ENCODE results near the gene PTTG1IP. TPM values are rescaled to one million over a fixed set of nuclear protein-coding genes. Genes with fewer than 3 reads are reported as not detected.
A peak's percentile ranks its signal among the peaks of the same experiment; 100 is the strongest.

PTTG1IP gene
- polyA plus RNA-seq, 1 donor (not counting 4 experiments of a cell fraction or from before 2014, with no cell fraction given), result 132 TPM

- Histone ChIP-seq H3K9ac (ENCODE audit: control insufficient read depth, extremely low read depth, insufficient read depth, low read length) (no peak overlapping the region), H3K4me1 (ENCODE audit: control insufficient read depth, extremely low read depth, insufficient read depth, low read length) (peaks cover 17% of the 10 kb centered on the region), H2AFZ (ENCODE audit: control insufficient read depth, low read length) (no peak overlapping the region), H3K9me3 (ENCODE audit: control insufficient read depth, low read depth, low read length) (no peaks in the 10 kb centered on the region), H3K9me1 (ENCODE audit: control insufficient read depth, extremely low read depth, insufficient read depth, low read length) (no peaks in the 10 kb centered on the region), H3K36me3 (ENCODE audit: control insufficient read depth in 2 of 2, extremely low read depth in 1 of 2, insufficient read depth in 2 of 2, low read length in 2 of 2) (peaks cover 3 to 14% of the 10 kb centered on the region in 2 experiments), H3K4me2 (ENCODE audit: control insufficient read depth, extremely low read depth, insufficient read depth, low read depth, low read length) (peak overlapping the region; percentile 75), H3K79me2 (ENCODE audit: control insufficient read depth, insufficient read depth, low read length) (peaks cover 73% of the 10 kb centered on the region), H3K27me3 (ENCODE audit: control insufficient read depth, extremely low read depth, insufficient read depth, low read length) (no peaks in the 10 kb centered on the region), H4K20me1 (ENCODE audit: control insufficient read depth, extremely low read depth, insufficient read depth, low read length) (peaks cover 10% of the 10 kb centered on the region), H3K27ac (ENCODE audit: control insufficient read depth, insufficient read depth, low read length) (no peak overlapping the region), H3K4me3 (ENCODE audit: control insufficient read depth in 2 of 3, extremely low read depth in 1 of 3, insufficient read depth in 2 of 3, low read depth in 1 of 3, low read length in 3 of 3) (peak overlapping the region in 1 of 3 experiments; percentile 98)
- DNase-seq (ENCODE audit: low read depth, low spot score) (no peak), FAIRE-seq (no peak)
- TF ChIP-seq CTCF (optimal IDR thresholded peaks at IDR 0.05 in 1 of 3, IDR thresholded peaks at IDR 0.05 in 1 of 3, conservative IDR thresholded peaks at IDR 0.05 in 1 of 3; ENCODE audit: extremely low read depth in 1 of 3, insufficient read depth in 2 of 3, low read length in 3 of 3), result no peak
- no peak for TF ChIP-seq EZH2 (IDR thresholded peaks at IDR 0.05; ENCODE audit: low read length)
- dilution Hi-C loops (cut with MboI; ENCODE audit: extremely low pct_ligation_motif_present, low sequenced_read_pairs), result no loop called here
Measured at GRCh38 chr21:44799646-44800045, 73.8 kb downstream of the PTTG1IP start.

Other genes starting within 250 kb of the PTTG1IP start
- not detected in 3 replicates for gene KRTAP10-9, start 246.6 kb downstream of the PTTG1IP start, polyA plus RNA-seq
- not detected in 3 replicates for gene KRTAP10-10, start 236.3 kb downstream of the PTTG1IP start, polyA plus RNA-seq
- gene KRTAP10-11, start 227.3 kb downstream of the PTTG1IP start, polyA plus RNA-seq, result not detected in 3 replicates
- gene KRTAP12-4, start 219.0 kb downstream of the PTTG1IP start, polyA plus RNA-seq, result not detected in 3 replicates
- gene KRTAP12-3, start 215.8 kb downstream of the PTTG1IP start, polyA plus RNA-seq, result not detected in 3 replicates
- not detected in 3 replicates for gene KRTAP12-2, start 206.8 kb downstream of the PTTG1IP start, polyA plus RNA-seq
- gene KRTAP12-1, start 191.5 kb downstream of the PTTG1IP start, polyA plus RNA-seq, result not detected in 3 replicates
- gene KRTAP10-12, start 176.5 kb downstream of the PTTG1IP start, polyA plus RNA-seq, result not detected in 3 replicates
- 0.07 to 0.12 TPM in 2 of 3 replicates, not detected in the other for gene TSPEAR, start 162.1 kb downstream of the PTTG1IP start, polyA plus RNA-seq
- 82.0 to 114 TPM (median 106 TPM) in 3 replicates for gene UBE2G2, start 71.9 kb downstream of the PTTG1IP start, polyA plus RNA-seq
- 69.3 to 132 TPM (median 115 TPM) in 3 replicates for gene SUMO3, start 55.6 kb downstream of the PTTG1IP start, polyA plus RNA-seq
- gene ITGB2, start 47.2 kb upstream of the PTTG1IP start, polyA plus RNA-seq, result 0.55 to 0.86 TPM (median 0.72 TPM) in 3 replicates
- 18.5 to 26.8 TPM (median 21.8 TPM) in 3 replicates for gene SLX9, start 66.3 kb upstream of the PTTG1IP start, polyA plus RNA-seq
- gene ADARB1, start 200.9 kb upstream of the PTTG1IP start, polyA plus RNA-seq, result 10.9 to 13.5 TPM (median 13.0 TPM) in 3 replicates